Measurements from ENCODE around the gene TM4SF20. TPM values are rescaled to one million over a fixed set of nuclear protein-coding genes. Genes with fewer than 3 reads are reported as not detected.
"Not testable (repeated sequence)": the region's sequence is repeated elsewhere in the genome, so short reads cannot be mapped to it uniquely, and the experiment has no call there.

Gene TM4SF20
- polyA plus RNA-seq, 2 donors = 0.04 TPM; not detected in 1

DNA sequence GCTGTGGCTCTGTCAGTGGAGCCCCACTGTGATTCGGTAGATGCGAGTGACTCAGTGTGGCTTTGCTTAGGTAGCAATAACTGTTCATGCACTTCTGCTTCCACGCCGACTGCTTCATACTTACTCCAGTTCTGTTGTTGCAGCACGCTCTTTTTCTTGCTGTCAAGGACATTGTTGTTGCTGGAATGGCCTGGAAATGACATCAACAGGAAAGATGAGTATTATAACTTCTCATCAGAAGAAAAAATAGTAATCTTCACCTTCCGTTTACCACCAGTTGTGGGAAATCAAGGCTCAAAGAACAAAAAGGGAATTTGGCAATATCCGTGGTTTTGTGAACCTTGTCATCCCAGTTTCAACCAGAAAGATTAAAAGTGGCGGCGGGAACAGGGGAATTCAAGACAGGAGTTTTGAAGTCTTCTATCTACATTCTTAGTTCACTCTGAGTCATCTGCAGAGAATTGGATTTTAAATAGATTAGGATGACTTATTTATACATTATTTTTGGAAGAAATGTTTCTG is 8.3 kb downstream of the TM4SF20 start:
- 65 to 68% methylated on average over 9 of the region's 9 CpGs for WGBS, 2 donors
- no peaks in the 10 kb centered on the region for H3K27me3 ChIP-seq (ENCODE audit: control insufficient read depth in 1 of 2, insufficient read depth in 2 of 2, low read length in 2 of 2)
- no peak overlapping the region for H3K27ac ChIP-seq (ENCODE audit: low read depth in 2 of 2, low read length in 1 of 2)
- H3K9me3 ChIP-seq (ENCODE audit: control insufficient read depth in 2 of 2, insufficient read depth in 1 of 2, low read depth in 1 of 2, low read length in 1 of 2) = no peaks in the 10 kb centered on the region
- H3K36me3 ChIP-seq (ENCODE audit: control insufficient read depth in 2 of 2, insufficient read depth in 2 of 2, low read length in 1 of 2) = no peaks in the 10 kb centered on the region
- H3K4me1 ChIP-seq (ENCODE audit: control insufficient read depth in 2 of 2, insufficient read depth in 2 of 2, low read length in 1 of 2) = no peaks in the 10 kb centered on the region
- no peak overlapping the region for H3K4me3 ChIP-seq (ENCODE audit: low read depth in 1 of 2, low read length in 2 of 2)

DNA sequence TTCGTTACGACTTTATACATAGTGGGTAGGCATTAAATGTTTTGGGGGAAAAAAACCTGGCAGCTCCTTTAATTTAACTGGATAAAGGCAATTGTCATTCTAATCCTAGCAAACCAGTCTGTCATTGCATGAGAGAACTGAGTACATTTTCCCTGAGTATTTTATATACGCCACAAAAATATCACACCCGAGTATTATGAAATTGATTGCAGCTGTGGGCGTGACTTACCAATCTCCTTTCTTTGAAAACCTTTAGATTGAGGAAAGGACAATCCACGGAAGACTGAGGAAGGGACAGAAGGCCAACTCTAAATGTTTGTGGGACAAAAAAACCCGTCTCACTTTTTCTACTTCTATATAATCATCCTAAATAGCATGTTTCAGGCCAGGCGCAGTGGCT is 9.0 kb downstream of the TM4SF20 start:
- no peak overlapping the region for H3K27ac ChIP-seq (ENCODE audit: low read depth in 2 of 2, low read length in 1 of 2)
- no peaks in the 10 kb centered on the region for H3K4me1 ChIP-seq (ENCODE audit: control insufficient read depth in 2 of 2, insufficient read depth in 2 of 2, low read length in 1 of 2)
- H3K4me3 ChIP-seq (ENCODE audit: low read depth in 1 of 2, low read length in 2 of 2) = no peak overlapping the region
- WGBS, 2 donors = 79 to 85% methylated on average over 8 of the region's 8 CpGs
- H3K36me3 ChIP-seq (ENCODE audit: control insufficient read depth in 2 of 2, insufficient read depth in 2 of 2, low read length in 1 of 2) = no peaks in the 10 kb centered on the region
- no peaks in the 10 kb centered on the region for H3K27me3 ChIP-seq (ENCODE audit: control insufficient read depth in 1 of 2, insufficient read depth in 2 of 2, low read length in 2 of 2)
- no peaks in the 10 kb centered on the region for H3K9me3 ChIP-seq (ENCODE audit: control insufficient read depth in 2 of 2, insufficient read depth in 1 of 2, low read depth in 1 of 2, low read length in 1 of 2)

DNA sequence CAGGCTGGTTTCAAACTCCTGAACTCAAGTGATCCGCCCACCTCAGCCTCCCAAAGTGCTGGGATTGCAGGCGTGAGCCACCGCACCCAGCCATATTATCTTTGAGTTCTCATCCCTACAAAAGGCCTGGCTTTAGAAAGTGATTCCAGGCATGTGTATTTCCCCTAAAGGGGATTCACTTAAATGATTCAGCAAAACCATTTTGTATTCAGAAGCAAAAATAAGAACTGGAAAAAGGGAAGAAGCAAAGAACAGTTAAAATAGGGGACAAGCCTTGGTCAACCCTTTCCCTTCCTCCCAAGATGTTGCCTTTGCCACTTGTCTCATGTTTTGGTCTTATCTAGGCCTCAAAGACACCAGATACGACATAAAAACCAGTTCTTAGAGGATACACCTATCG is 10.5 kb downstream of the TM4SF20 start:
- H3K4me3 ChIP-seq (ENCODE audit: low read depth in 1 of 2, low read length in 2 of 2) = no peak overlapping the region

DNA sequence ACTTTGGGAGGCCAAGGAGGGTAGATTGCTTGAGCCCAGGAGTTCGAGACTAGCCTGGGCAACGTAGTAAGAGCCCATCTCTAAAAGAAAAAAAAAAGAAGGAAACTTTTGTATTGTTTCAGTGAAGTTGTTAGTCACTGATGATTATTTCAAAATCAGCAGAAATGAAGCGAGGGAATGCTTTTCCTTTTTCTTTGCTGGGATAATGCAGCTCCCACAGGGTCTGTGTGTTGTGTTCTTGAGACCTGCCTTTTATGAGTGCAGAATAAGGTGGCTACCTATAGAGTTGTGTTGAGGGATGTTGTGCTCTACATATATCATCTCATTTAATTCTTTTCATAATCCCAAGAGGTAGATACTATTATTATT is 11.7 kb downstream of the TM4SF20 start:
- Histone ChIP-seq H3K27me3 (ENCODE audit: control insufficient read depth in 1 of 2, insufficient read depth in 2 of 2, low read length in 2 of 2) (no peaks in the 10 kb centered on the region), H3K4me3 (ENCODE audit: low read depth in 1 of 2, low read length in 2 of 2) (no peak overlapping the region), H3K27ac (ENCODE audit: low read depth in 2 of 2, low read length in 1 of 2) (no peak overlapping the region), H3K4me1 (ENCODE audit: control insufficient read depth in 2 of 2, insufficient read depth in 2 of 2, low read length in 1 of 2) (no peaks in the 10 kb centered on the region), H3K36me3 (ENCODE audit: control insufficient read depth in 2 of 2, insufficient read depth in 2 of 2, low read length in 1 of 2) (no peaks in the 10 kb centered on the region), H3K9me3 (ENCODE audit: control insufficient read depth in 2 of 2, insufficient read depth in 1 of 2, low read depth in 1 of 2, low read length in 1 of 2) (no peaks in the 10 kb centered on the region)
- 72 to 81% methylated on average over 3 of the region's 3 CpGs for WGBS, 2 donors

More for the DNA sequence above, 10.5 kb downstream of the TM4SF20 start:
- Histone ChIP-seq H3K27me3 (ENCODE audit: control insufficient read depth in 1 of 2, insufficient read depth in 2 of 2, low read length in 2 of 2) (no peaks in the 10 kb centered on the region), H3K27ac (ENCODE audit: low read depth in 2 of 2, low read length in 1 of 2) (no peak overlapping the region), H3K9me3 (ENCODE audit: control insufficient read depth in 2 of 2, insufficient read depth in 1 of 2, low read depth in 1 of 2, low read length in 1 of 2) (no peaks in the 10 kb centered on the region), H3K36me3 (ENCODE audit: control insufficient read depth in 2 of 2, insufficient read depth in 2 of 2, low read length in 1 of 2) (no peaks in the 10 kb centered on the region), H3K4me1 (ENCODE audit: control insufficient read depth in 2 of 2, insufficient read depth in 2 of 2, low read length in 1 of 2) (no peaks in the 10 kb centered on the region)
- 91 to 94% methylated on average over 5 of the region's 5 CpGs for WGBS, 2 donors

DNA sequence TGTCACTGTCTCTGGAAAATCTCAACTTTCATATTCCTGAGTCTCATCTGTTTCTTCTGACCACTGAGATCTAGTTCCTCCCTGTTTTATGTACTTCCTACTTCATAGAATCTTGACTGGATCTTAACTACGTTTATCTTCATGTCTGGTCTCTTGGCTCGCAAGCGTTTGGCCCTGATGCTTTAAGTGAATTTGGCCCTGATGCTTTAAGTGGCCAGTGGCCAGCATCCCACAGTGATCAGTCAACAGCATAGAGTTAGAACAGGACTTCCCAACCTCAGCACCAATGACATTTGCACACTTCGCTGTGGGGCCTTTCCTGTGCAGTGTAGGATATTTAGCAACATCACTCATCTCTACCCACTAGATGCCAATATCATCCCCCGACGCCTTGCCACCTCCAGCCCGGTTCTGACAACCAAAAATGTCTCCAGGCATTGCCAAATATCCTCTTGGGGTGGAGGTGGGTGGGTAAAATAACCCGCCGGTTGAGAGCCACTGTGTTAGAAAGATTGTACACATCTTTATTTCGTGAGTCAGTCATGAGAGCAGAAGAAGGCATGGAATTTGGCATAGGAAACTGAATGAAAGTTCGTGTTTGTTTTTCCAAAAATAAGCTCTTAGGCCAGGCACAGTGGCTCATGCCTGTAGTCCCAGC is 12.2 kb downstream of the TM4SF20 start:
- WGBS, 2 donors = 52 to 69% methylated on average over 11 of the region's 11 CpGs
- Histone ChIP-seq H3K9me3 (ENCODE audit: control insufficient read depth in 2 of 2, insufficient read depth in 1 of 2, low read depth in 1 of 2, low read length in 1 of 2) (no peaks in the 10 kb centered on the region), H3K36me3 (ENCODE audit: control insufficient read depth in 2 of 2, insufficient read depth in 2 of 2, low read length in 1 of 2) (no peaks in the 10 kb centered on the region), H3K27ac (ENCODE audit: low read depth in 2 of 2, low read length in 1 of 2) (no peak overlapping the region), H3K4me1 (ENCODE audit: control insufficient read depth in 2 of 2, insufficient read depth in 2 of 2, low read length in 1 of 2) (no peaks in the 10 kb centered on the region), H3K27me3 (ENCODE audit: control insufficient read depth in 1 of 2, insufficient read depth in 2 of 2, low read length in 2 of 2) (no peaks in the 10 kb centered on the region), H3K4me3 (ENCODE audit: low read depth in 1 of 2, low read length in 2 of 2) (no peak overlapping the region)

DNA sequence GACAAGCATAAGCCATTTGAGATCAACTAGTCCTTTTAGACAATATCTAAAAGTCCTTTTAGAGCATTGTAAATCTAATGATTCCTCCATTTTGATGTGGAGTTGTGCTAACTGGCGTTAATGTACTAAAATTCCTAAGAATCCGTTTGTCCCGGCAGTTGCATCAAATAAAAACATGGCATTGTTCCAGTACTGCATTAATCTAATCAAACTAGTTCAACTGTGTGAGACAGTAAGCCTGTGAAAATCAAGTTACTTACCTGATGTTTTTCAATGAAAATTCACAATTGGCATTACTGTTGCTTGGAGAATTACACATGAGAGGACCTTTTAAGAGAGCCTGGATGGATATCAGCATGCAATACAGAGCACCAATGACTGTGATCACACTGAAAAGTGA is 13.3 kb downstream of the TM4SF20 start:
- Histone ChIP-seq H3K36me3 (ENCODE audit: control insufficient read depth in 2 of 2, insufficient read depth in 2 of 2, low read length in 1 of 2) (peaks cover 0 to 4% of the 10 kb centered on the region in 2 donors), H3K4me3 (ENCODE audit: low read depth in 1 of 2, low read length in 2 of 2) (no peak overlapping the region), H3K27me3 (ENCODE audit: control insufficient read depth in 1 of 2, insufficient read depth in 2 of 2, low read length in 2 of 2) (no peaks in the 10 kb centered on the region), H3K9me3 (ENCODE audit: control insufficient read depth in 2 of 2, insufficient read depth in 1 of 2, low read depth in 1 of 2, low read length in 1 of 2) (no peaks in the 10 kb centered on the region), H3K27ac (ENCODE audit: low read depth in 2 of 2, low read length in 1 of 2) (no peak overlapping the region), H3K4me1 (ENCODE audit: control insufficient read depth in 2 of 2, insufficient read depth in 2 of 2, low read length in 1 of 2) (no peaks in the 10 kb centered on the region)
- 33 to 50% methylated on average over 3 of the region's 3 CpGs for WGBS, 2 donors

DNA sequence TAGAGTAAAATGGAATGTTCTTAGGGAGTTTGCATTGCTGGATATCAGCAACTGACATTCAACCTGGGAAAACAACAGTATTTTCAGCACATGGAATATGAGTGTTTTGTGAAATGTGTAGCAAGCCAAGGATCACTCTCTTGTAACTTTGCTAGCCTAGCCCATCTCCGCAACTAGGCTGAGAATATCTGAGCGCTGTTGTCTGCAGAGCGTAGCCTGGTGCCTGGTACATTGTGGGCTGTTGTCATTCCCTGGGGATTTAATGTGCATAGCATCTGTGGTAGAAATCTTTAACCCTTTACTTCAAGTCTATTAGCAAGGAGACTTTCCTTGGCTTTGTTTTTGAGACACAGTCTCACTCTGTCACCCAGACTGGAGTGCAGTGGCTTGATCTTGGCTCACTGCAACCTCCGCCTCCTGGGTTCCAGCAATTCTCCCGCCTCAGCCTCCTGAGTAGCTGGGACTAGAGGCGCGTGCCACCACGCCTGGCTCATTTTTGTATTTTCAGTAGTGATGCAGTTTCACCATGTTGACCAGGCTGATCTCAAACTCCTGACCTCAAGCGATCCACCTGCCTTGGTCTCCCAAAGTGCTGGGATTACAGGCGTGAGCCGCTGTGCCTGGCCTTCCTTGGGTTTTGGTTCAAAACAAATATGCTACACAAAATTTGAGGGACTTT is 14.4 kb downstream of the TM4SF20 start:
- not testable (repeated sequence) for H3K9me3 ChIP-seq (ENCODE audit: control insufficient read depth in 2 of 2, insufficient read depth in 1 of 2, low read depth in 1 of 2, low read length in 1 of 2); H3K27me3 ChIP-seq (ENCODE audit: control insufficient read depth in 1 of 2, insufficient read depth in 2 of 2, low read length in 2 of 2); H3K27ac ChIP-seq (ENCODE audit: low read depth in 2 of 2, low read length in 1 of 2); H3K4me3 ChIP-seq (ENCODE audit: low read depth in 1 of 2, low read length in 2 of 2); H3K36me3 ChIP-seq (ENCODE audit: control insufficient read depth in 2 of 2, insufficient read depth in 2 of 2, low read length in 1 of 2); H3K4me1 ChIP-seq (ENCODE audit: control insufficient read depth in 2 of 2, insufficient read depth in 2 of 2, low read length in 1 of 2)
- 88 to 92% methylated on average over 11 of the region's 11 CpGs for WGBS, 2 donors

DNA sequence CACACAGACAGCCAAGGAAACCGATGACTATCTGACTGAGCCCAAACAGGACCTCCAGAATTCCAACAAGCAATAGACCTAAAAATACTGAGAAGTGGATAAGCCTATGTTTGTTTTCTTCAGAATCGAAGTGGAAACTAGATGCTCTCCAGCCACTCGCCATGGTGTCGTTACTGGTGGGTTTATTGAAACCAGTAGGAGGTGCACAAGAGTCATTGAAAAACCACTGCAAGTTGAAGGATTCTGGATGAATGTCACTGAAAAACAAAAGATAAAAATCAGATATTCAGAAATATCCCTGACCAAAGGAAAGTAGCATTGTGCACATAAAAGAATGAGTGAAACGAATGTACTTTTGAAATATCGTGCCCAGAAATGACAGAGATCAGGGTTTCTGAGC is 15.3 kb downstream of the TM4SF20 start:
- no peaks in the 10 kb centered on the region for H3K4me1 ChIP-seq (ENCODE audit: control insufficient read depth in 2 of 2, insufficient read depth in 2 of 2, low read length in 1 of 2)
- WGBS, 2 donors = 90 to 93% methylated on average over 6 of the region's 6 CpGs
- H3K27me3 ChIP-seq (ENCODE audit: control insufficient read depth in 1 of 2, insufficient read depth in 2 of 2, low read length in 2 of 2) = no peaks in the 10 kb centered on the region
- H3K4me3 ChIP-seq (ENCODE audit: low read depth in 1 of 2, low read length in 2 of 2) = no peak overlapping the region
- peaks cover 0 to 6% of the 10 kb centered on the region in 2 donors for H3K36me3 ChIP-seq (ENCODE audit: control insufficient read depth in 2 of 2, insufficient read depth in 2 of 2, low read length in 1 of 2)
- H3K27ac ChIP-seq (ENCODE audit: low read depth in 2 of 2, low read length in 1 of 2) = no peak overlapping the region
- H3K9me3 ChIP-seq (ENCODE audit: control insufficient read depth in 2 of 2, insufficient read depth in 1 of 2, low read depth in 1 of 2, low read length in 1 of 2) = no peaks in the 10 kb centered on the region

DNA sequence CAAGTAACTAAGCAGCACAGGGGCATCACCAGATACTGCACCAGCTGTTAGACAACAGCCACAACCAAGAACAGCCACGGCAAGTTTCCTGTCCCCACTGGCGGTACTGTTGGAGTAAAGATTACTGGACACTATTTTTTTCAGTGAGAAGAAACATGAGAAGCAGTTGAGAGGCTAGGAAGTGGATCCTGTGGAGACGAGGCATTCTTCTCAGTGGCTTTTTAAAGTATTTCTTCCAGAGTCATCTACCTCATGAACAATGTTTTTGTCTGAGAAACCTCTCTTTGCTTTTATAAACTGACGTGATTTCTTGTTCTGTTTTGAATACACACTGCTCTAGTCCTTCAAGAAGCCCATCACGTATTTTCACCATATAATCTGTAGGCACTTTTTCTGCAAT is 18.8 kb downstream of the TM4SF20 start:
- Histone ChIP-seq H3K27me3 (ENCODE audit: control insufficient read depth in 1 of 2, insufficient read depth in 2 of 2, low read length in 2 of 2) (no peaks in the 10 kb centered on the region), H3K27ac (ENCODE audit: low read depth in 2 of 2, low read length in 1 of 2) (no peak overlapping the region), H3K36me3 (ENCODE audit: control insufficient read depth in 2 of 2, insufficient read depth in 2 of 2, low read length in 1 of 2) (peaks cover 2 to 6% of the 10 kb centered on the region in 2 donors), H3K4me1 (ENCODE audit: control insufficient read depth in 2 of 2, insufficient read depth in 2 of 2, low read length in 1 of 2) (no peaks in the 10 kb centered on the region), H3K4me3 (ENCODE audit: low read depth in 1 of 2, low read length in 2 of 2) (no peak overlapping the region), H3K9me3 (ENCODE audit: control insufficient read depth in 2 of 2, insufficient read depth in 1 of 2, low read depth in 1 of 2, low read length in 1 of 2) (no peaks in the 10 kb centered on the region)
- 76 to 82% methylated on average over 5 of the region's 5 CpGs for WGBS, 2 donors

DNA sequence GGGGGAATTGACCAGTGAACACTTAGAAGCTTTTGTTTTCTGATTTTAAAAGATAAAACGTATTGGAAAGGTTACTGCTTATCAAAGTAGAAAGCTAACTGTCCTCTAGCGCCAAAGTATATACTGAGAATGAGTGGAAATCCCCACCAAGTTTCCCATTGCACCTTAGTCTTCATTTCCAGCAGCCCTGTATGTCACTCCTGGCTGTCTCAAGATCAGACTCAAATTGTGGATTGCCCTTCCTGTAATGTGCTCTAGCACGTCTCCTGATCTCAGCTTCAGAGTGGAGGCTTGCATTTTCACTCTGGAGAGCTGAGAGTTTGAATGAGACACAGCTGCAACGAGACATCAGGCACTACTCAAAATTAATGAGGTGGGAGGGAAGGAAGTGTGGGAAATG is 27.5 kb downstream of the TM4SF20 start:
- no peaks in the 10 kb centered on the region for H3K9me3 ChIP-seq (ENCODE audit: control insufficient read depth in 2 of 2, insufficient read depth in 1 of 2, low read depth in 1 of 2, low read length in 1 of 2)
- no peak overlapping the region for H3K4me3 ChIP-seq (ENCODE audit: low read depth in 1 of 2, low read length in 2 of 2)
- no peak overlapping the region for H3K27ac ChIP-seq (ENCODE audit: low read depth in 2 of 2, low read length in 1 of 2)
- H3K27me3 ChIP-seq (ENCODE audit: control insufficient read depth in 1 of 2, insufficient read depth in 2 of 2, low read length in 2 of 2) = no peaks in the 10 kb centered on the region
- WGBS, 2 donors = 65 to 69% methylated on average over 4 of the region's 4 CpGs
- no peaks in the 10 kb centered on the region for H3K4me1 ChIP-seq (ENCODE audit: control insufficient read depth in 2 of 2, insufficient read depth in 2 of 2, low read length in 1 of 2)
- peaks cover 0 to 7% of the 10 kb centered on the region in 2 donors for H3K36me3 ChIP-seq (ENCODE audit: control insufficient read depth in 2 of 2, insufficient read depth in 2 of 2, low read length in 1 of 2)
